Measurements from ENCODE around the gene CCDC178. TPM values are rescaled to one million over a fixed set of nuclear protein-coding genes. Genes with fewer than 3 reads are reported as not detected.
"Not testable (repeated sequence)": the region's sequence is repeated elsewhere in the genome, so short reads cannot be mapped to it uniquely, and the experiment has no call there.

CCDC178 gene
- total RNA-seq, 1 experiment from 2014 or later, result not detected

DNA sequence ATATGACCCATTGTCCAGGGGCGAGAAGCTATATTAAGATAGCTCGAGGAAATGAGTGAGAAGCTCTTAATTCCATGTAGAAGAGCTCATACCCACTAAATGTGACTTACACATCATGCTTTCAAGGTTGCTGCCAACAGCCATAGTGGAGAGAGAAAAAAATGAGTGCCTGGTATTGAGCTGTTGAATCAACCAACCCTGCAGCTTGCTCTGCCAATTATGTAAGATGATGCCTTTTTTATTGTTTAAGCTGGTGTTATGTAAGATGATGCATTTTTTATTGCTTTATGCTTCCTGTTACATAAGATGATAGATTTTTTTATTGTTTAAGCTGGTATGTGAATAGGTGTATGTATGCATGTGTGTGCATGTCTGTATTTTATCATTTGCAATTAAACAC lies 228.2 kb downstream of the CCDC178 start:
- no peak for DNase-seq (ENCODE audit: low spot score)

DNA sequence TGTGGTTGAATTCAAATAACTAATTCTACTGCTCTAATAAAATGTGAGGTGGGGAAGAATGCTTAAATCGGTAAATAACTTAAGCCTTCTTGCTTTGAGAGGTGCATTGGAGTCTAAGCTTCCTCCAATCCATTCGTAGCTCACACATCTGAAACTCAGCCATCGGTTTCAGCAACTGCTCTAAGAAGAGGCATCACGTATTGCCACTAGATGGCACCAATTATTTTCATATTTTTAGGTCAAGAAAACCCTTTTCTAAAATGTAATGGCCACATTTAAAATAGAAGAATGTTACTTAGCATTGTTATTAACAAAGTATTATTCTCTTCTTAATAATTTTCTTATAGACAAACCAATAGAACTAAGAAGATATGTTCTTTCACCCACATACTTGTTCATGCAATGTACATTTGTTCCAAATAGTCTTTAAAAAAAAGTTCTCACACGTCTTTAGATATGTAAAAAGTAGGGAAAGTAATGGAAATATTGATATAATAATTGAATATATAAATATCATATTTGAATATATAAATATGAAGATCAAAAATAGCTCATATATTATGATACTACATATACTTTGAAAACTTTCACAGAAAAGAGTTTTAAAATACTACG lies 229.8 kb downstream of the CCDC178 start:
- peak; percentile 18 for DNase-seq (ENCODE audit: low spot score)

DNA sequence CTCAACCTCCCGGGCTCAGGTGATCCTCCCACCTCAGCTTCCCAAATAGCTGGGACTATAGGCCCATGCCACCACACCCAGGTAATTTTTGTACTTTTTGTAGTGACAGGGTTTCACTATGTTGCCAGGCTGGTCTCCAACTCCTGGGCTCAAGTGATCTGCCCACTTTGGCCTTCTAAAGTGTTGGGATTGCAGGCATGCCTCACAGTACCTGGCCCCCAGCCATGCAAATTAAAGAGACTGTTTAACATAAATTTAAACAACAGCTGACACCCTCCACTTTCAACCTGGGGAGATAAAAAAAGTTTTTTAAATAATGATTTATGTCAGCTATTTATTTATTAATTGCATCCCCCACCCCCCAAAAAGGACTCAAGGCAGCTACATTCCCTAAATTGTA lies 234.7 kb downstream of the CCDC178 start:
- DNase-seq (ENCODE audit: low spot score), result no peak

DNA sequence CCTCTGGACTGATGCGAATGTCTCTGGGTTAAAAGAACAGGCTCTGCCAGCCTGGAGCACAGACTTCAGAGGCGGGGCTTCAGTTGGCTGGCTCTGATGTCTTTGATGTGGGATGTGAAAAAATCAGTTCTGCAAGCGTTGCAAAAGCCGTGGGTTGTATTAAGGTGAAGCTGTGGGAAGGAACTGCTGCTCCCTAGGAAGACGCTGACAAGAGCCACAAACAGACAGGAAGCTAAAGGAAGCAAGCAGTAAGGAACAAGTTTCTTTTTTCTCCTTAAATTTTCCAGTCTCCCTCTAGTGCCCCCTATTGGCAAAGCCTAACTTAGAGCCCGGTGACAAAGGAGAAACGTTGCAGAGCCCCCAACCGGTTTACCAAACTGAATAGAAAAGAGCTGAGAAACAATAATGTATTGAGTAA lies 239.0 kb downstream of the CCDC178 start:
- peak; percentile 41 for DNase-seq (ENCODE audit: low spot score)

DNA sequence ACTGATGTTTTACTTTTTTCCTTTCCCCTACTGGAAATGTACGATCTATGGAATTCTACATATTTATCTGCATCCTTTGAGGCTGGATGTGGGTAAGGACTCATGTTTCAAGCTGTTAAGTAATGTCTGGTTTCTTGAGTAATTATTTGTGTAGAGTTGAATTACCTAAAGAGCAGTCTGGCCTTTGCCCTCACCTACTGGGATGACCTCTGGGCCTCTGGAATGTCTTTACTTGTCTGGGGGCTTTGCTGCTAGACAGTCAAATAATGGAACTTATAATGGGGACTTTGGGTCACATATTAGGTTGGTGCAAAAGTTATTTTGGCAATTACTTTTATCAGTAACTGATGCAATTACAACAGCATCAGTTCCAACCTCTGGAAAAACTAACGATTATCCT lies 244.7 kb downstream of the CCDC178 start:
- no peak for DNase-seq (ENCODE audit: low spot score)

DNA sequence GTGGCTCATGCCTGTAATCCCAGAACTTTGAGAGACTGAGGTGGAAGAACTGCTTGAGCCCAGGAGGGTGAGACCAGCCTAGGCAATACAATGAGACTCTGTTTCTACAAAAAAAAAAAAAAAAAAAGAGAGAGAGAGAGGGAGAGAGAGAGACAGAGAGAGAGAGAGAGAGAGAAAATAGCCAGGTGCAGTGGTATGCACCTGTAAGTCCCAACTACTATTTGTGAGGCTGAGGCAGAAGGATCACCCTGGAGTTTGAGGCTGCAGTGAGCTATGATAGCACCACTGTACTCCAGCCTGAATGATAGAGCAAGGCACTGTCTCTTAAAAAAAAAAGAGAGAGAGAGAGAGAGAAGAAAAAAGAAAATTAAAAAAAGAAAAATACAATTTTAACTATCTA lies 245.7 kb downstream of the CCDC178 start:
- DNase-seq (ENCODE audit: low spot score), result no peak

DNA sequence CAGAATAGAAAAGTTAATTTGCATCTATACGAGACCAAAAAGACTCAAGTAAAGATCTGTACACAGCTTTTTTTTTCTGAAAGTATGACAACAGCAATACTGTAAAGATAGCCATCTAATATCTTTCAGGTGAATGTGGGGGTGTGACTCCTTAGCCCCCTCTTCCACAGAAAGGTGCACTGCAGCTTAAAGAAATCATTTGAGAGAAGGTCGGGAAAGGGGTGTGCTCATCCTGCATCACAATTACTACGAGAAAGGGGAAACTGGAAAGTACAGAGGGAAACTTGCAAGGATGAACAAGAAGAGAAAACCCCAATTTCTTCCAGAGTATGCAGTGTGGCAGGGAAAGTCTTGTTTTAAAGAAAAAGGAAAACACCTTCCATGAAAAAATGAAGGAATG lies 255.6 kb downstream of the CCDC178 start:
- no peak for DNase-seq (ENCODE audit: low spot score)

DNA sequence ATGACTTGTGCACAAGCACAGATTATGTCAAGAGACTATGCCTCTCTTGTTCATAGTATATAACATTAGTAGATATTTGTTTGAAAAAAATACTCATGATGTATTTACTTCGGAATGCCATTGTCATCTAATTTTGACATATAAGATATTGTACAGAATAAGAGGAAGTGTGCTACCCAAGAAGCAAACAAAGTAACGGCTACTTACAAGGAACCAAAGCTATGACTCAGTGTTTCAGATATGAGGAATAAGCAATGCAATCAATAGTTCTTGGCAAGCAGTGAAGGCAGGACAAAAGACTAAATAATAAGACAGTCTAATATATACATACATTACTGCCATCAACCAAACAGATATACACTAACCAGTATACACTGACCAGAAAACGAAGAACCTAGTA lies 256.3 kb downstream of the CCDC178 start:
- peak; percentile 23 for DNase-seq (ENCODE audit: low spot score)

DNA sequence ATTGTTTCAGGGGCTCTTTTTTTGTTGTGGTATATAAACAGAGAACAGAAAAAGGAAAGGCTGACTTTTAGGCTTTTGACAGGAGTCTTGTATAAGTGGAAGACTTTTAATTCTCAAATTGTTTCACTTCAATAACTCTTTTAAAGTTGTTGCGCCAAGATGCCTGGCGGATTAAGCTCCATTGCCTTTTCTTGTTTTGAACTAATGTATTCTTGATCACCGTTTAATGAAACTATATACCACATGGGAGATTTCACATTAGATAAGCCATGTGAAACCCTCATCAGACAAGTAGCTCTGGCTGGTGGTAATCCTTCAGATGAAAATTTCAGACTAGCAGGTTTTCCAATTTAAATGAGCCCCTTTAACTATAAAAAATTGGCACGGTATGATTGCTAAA lies 257.4 kb downstream of the CCDC178 start:
- no peak for DNase-seq (ENCODE audit: low spot score)

DNA sequence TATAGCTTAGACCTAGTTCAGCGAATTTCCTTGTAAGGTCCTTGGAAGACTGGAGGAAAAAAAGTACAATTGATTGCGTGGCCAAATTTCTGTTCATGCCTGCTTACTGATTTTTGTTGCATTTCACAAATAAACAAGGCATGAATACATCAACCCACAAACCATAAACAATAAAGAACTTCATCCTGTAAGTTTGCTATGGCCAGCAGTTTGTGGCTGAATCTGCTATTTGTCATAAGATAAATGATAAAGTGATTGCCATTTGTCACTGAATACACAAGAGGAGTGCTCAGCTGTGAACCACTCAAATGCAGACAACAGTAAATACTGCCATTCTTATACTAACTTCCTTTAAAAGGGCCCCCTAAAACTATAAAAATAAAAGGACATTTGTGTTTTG lies 259.5 kb downstream of the CCDC178 start:
- no peak for DNase-seq (ENCODE audit: low spot score)

DNA sequence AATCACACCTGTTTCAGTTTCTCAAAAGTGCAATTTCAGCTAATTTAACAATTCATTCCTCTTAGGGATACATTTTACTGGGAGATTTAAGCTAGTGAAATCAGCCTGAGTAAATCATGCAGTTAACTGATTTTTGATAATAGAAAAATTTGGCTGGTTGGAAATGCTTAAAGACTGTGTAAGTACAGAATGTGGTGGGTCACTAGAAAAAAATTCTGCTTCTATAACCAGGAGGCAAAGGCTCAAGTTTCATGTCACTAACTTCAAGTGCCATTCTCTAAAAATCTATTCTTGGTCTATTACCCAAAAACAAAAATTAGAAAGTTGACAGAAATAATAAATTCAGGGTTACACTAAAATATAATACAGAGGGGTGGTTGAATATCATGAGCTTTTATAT lies 271.3 kb downstream of the CCDC178 start:
- no peak for DNase-seq (ENCODE audit: low spot score)

DNA sequence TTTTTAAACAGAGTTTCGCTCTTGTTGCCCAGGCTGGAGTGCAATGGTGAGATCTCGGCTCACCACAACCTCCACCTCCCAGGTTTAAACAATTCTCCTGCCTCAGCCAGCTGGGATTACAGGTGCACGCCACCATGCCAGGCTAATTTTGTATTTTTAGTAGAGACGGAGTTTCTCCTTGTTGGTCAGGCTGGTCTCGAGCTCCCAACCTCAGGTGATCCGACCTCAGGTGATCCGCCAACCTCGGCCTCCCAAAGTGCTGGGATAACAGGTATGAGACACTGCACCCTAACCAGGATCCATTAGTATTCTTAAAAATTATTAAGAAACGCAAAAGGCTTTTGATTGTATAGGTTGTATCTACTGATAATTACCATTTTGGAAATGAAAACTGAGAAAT lies 276.4 kb downstream of the CCDC178 start:
- not testable (repeated sequence) for DNase-seq (ENCODE audit: low spot score)

DNA sequence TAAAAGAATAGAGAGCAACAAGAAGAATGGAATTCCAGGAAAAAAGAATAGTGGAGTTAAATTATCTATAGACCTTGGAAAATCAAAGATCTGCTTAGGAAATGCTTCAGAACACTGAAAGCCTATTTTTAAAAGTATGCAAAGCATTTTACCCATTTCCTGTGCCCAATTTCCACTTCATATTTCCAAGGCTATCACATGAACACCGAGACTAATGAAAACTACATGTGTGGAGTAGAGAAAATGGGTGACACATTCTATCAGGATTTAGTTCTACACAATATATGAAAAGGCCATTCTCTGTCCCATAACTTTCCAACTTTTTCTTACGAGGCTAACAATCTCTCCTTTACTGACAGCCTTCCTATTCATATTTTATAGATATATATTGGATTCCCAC lies 279.4 kb downstream of the CCDC178 start:
- no peak for DNase-seq (ENCODE audit: low spot score)

DNA sequence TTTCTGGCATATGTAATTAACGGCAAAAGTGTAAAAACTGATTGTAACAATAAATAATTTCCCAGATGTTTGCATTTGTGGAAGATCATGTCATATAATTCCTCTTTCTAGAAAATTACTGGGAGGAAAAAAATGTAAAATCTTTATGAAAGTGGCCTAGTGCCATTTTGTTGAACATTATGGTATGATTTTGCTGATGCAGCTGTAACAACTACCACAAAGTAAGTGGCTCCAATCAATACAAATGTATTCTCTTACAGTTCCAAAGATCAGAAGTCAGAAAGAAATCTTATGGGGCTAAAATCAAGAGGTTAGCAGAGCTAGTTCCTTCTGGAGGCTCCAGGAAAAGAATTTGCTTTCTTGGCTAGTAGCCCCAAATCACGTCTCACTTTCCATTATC lies 281.4 kb downstream of the CCDC178 start:
- DNase-seq (ENCODE audit: low spot score), result no peak

DNA sequence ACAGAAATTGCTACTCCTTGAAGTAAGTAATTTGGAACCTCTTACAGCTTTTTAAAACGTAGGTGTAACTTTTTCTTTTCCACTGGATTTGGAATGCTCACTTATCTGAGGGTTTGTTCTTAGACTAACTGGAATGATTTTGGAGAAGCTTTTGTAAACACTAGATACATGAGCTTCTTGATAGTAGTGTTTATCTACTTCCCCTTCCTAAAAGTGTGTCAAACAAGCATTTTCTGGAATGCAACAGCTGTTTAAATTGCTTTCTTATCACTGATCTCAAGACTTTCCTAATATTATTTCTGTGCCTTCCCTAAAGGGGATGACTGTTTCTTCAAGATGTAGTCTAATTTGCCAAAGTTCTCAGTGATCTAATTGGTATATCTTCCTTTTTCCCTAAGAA lies 282.6 kb downstream of the CCDC178 start:
- DNase-seq (ENCODE audit: low spot score), result no peak

DNA sequence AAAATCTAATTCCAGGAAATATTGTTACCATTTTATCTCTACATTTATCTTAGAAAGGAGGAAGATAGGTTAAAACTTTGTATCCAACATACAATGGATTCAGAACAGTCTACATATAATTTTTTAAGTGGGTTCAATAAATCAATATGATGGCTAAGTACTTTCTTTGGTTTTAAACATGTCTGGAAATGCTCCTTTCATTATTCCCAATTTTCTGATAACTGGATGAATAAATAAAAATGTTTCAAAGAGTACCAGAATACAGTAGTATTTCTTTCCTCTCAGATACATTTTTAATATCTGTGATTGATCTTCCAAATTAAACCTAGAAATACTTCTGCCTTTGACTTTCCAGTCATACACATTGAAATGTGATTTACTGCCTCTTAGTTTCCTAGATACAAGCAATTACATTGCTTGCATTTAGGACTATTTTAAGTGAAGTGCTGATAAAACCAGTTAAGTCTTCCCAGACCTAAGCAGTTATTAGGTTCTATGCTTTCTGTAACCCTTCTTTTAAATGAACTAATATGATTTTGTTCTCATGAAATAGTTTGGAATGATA lies 283.5 kb downstream of the CCDC178 start:
- DNase-seq (ENCODE audit: low spot score), result no peak

DNA sequence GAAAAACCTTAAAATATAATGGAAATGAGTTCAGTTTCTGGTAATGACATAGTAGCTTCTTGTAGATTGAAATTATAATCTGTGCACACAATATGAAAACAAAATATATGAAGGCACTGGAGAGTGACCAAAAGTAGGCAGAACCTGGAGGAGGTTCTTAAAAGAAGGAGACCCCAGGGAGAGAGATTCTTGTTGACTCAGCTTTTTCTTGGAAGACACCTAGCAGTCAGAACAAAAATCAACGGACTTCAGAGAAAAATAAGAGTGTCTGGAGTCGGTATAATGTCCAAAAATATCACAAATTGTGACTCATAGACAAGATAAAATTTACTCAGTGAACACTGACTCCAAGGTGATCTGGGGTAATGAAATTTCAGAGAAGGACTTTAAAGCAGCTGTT lies 286.5 kb downstream of the CCDC178 start:
- no peak for DNase-seq (ENCODE audit: low spot score)

DNA sequence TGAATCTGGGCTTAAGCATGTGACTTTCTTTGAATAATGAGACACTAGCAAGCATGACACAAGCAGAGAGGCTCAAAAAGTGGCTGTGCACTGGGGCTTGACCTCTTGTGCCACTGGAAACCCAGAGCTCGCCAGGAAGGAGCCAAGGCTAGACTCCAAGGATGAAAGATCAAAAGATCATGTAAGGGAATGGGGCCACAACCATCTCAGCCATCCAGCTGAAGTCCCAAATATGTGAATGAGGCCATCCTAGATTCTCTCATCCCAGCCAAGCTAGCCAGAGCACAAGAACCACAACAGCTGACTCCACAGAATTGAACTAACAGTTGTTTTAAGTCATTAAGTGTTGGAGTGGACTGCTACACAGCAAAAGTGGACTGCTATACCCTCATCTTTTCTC lies 288.1 kb downstream of the CCDC178 start:
- DNase-seq (ENCODE audit: low spot score), result no peak

DNA sequence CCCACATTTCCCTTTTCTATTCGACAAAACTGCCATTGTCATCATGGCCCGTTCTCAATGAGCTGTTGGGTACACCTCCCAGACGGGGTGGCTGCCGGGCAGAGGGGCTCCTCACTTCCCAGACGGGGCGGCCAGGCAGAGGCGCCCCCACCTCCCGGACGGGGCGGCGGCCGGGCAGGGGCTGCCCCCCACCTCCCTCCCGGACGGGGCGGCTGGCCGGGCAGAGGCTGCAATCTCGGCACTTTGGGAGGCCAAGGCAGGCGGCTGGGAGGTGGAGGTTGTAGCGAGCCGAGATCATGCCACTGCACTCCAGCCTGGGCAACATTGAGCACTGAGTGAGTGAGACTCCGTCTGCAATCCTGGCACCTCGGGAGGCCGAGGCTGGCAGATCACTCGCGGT lies 292.7 kb downstream of the CCDC178 start:
- DNase-seq (ENCODE audit: low spot score), result not testable (repeated sequence)

DNA sequence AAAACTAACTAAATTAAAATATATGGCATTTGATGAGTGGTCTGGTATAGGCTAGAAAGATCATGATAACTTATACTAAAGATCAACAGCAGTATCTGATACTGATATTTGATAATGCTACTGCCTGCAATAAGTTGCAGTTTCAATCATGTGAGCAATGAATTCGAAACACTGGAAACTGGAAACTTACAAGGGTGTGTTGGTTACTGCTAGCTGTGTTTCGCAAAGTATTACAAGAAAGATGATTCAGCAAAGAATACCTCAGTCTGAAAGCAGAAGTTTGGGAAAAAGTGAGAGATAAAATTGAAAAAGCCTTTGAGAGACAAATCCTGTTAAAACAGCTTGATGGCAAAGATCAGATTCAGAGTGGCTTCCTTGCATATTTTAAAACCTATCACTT lies 294.5 kb downstream of the CCDC178 start:
- no peak for DNase-seq (ENCODE audit: low spot score)

DNA sequence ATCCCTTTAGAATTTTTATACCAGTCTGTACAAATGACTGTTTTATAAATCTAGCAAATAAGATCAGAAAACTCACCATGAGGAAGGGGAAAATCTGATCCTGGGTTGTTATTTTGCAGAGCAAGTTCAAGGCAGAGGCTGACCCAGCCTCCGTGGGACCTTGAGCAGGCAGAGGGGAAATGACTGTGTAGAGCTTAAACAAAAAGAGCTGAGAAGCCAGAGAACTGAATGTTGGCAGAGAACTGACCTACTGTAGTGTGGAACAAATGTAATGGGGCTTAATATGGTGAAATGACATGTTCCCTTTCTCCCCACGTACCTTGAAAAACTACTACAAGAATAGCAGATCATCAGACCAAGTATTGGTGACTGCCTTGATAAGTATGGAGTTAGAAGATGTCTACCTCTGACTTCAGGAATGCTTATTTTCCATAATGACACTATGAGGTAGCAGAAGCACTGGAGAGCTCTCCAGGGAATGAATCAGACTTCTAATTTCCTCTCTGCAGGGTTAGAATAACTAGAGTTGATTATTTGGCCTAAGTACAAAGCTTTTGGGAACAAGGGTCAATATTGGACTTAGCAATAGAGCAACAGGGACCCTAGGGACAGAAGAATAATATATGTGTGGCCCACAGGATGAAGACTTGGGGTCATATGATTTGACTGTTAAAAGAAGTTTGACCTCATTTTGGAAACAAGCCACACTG lies 304.4 kb downstream of the CCDC178 start:
- DNase-seq (ENCODE audit: low spot score), result no peak

DNA sequence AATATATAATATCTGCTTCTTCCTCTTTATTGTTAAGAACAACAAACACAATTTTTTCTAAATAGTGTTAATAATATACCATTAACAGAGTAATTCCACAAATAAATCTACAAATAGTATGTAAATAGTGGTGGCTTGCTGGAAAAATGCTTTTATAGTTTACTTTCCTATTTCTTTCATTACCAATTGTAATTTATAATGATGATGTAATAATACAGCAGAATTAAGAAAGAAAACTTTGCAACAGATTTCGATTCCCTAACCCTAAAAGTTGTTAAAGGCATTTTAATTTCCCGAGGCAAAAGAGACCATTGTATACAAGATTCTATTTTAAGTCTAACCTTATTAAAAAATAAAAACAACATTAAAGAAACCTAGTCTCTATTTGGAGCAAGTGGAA lies 307.9 kb downstream of the CCDC178 start:
- no peak for DNase-seq (ENCODE audit: low spot score)

DNA sequence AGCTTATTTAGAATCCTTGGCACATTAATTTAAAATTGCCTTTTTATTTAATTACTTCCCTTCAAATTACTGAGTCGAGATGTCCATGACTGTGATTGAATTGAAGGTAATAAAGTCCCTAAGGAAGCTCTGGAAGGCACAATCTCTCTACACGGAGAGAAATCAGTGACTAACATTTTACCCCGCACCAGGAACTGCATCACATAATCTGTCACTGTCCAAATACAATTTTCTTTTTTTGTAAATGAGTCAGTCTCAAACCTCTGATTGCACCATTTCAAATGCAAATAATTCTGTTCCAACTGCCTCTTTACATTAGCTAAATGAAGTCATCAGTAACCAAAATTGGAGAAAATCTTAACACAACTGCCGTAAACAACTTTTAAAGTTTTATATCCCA lies 311.9 kb downstream of the CCDC178 start:
- no peak for DNase-seq (ENCODE audit: low spot score)
